Activated CD8-positive, alpha-beta memory T cell treated with anti-CD3 and anti-CD28 coated beads for 36 hours (primary cell): ENCODE measurements around the gene IGF2. TPM values are rescaled to one million over a fixed set of nuclear protein-coding genes. Genes with fewer than 3 reads are reported as not detected.
"Not testable (repeated sequence)": the region's sequence is repeated elsewhere in the genome, so short reads cannot be mapped to it uniquely, and the experiment has no call there.

ENCODE experiments used
- CTCF ChIA-PET: fragments of 350-600 bp; sonication (Branson Sonifier 250); formaldehyde crosslinking; loops from one replicate; lab custom pipeline; 2021; ENCODE audit warnings: antibody characterized with exemption; lab: Charles Lee
- POLR2A ChIA-PET: fragments of 350-600 bp; sonication (Branson Sonifier 250); formaldehyde crosslinking; loops from one replicate; lab custom pipeline; 2021; ENCODE audit warnings: antibody characterized with exemption; lab: Charles Lee
- total RNA-seq, 2 experiments: library from RNA; stranded (reverse); gene quantifications; one replicate each; pipeline ENCODE4 v1.2.3, GENCODE V29; 2021

The IGF2 gene
- total RNA-seq, 2 experiments from 2014 or later, result 9.5 to 10.7 TPM

DNA sequence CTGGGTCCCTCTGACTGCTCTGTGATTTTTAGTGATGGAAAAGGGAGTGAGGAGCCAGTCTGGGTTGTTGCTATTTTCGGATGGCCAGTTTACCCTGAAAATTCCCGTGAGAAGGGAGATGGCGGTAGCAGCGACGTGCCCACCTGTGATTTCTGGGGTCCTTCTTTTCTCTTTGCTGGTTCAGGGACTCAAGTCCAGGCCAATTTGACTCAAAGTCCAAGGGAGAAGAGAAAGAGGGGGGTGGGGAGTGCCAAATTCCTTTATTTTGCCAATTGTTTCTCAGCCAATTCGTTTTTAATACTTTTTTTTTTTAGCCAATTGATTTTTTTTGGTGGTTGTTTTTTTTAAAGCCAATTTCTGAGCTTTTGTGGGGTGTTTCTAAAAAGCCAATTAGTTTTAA is 6.9 kb downstream of the IGF2 start:
- CTCF ChIA-PET, result interaction anchor here (0.6 to 8.8 kb wide), 2 partner anchors 18 to 24 kb away, joined by 3 to 46 read pairs; no protein-coding TSS in a partner anchor
- POLR2A ChIA-PET, result no interaction called here

DNA sequence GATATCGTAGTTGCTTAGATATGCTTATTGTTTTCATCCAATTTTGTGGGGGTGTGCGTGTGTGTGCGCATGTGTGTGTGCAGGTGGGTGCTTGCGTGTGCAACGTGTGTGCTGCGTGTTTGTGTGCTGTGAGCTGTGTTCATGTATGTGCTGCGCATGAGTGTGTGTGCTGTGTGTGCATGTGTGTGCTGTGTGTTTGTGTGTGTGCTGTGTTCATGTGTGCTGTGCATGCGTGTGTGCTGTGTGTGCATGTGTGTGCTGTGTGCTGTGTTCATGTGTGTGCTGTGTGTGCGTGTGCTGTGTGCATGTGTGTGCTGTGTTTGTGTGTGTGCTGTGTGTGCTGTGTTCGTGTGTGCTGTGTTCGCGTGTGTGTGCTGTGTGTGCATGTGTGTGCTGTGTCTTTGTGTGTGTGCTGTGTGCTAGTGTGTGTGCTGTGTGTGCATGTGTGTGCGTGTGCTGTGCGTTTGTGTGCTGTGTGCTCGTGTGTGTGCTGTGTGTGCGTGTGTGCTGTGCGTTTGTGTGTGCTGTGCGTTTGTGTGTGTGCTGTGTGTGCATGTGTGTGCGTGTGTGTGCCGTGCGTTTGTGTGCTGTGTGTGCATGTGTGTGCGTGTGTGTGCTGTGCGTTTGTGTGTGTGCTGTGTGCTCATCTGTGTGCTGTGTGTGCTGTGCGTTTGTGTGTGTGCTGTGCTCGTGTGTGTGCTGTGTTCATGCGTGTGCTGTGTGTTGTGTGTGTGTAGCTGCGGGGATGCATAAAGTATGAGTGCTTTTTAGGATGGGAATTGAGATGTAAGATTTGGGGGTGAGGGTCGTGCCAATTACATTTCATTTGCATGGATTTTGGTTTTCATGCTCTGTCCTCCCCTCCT is 7.6 kb downstream of the IGF2 start:
- ChIA-PET CTCF (interaction anchor here (0.6 kb wide), 1 partner anchor 23 kb away, joined by 3 read pairs; no protein-coding TSS in a partner anchor), POLR2A (no interaction called here)

DNA sequence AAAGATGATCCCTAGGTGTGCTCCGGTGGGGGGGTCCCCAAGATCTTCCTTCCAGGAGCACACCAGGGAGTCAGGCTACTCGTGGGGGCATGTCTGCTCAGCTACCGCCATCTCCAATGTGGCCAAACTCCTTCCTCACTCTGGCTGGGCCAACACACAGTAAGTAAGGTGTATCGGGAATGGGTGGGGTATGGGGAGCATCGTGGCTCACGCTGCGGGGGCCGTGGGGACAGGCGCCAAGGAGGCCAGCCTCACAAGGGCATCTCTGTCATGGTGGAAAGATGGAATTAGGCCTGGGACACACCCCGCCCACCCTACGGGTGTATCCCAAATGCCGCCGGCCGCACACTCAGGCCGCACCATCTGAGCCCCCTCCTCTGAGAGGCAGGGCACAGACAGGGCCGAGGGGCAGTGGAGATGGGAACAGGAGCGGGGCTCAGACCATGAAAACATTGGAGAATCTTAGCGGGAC is 8.3 kb downstream of the IGF2 start:
- ChIA-PET POLR2A (no interaction called here), CTCF (interaction anchor here (0.6 kb wide), 1 partner anchor 190 kb away, joined by 3 read pairs; no protein-coding TSS in a partner anchor)

DNA sequence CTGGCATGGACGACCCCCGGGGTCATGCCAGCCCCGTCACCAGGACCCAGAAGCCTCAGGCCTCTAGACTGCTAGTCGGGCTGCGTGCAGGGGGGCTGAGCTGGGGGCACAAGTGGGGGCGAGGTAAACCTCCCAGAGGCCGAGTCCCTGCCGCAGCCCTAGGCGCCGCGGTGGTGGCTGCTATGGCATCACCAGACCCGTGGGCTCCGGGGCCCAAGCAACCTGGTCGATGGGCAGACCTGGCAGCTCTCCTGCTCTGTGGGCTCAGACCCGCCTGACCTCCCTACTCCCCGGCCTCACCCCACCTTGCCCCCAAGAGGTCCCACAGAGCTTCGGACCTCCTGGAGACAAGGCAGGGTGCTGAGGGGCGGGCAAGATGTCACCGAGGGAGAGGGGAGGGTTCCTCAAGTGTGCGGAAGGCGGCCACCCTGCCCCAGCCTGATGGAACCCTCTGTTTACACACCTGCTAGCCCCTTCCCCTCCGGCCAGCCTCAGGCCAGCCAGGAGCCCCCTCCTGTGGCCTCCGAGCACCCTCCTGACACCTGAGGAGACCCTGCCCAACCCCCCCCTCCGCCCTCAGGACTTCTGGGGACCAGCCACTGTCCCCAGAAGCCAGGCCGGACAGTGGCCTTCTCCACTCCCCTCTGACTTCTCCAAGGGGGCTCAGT is 9.4 kb downstream of the IGF2 start:
- POLR2A ChIA-PET, result no interaction called here
- CTCF ChIA-PET, result interaction anchor here (0.6 kb wide), 1 partner anchor 436 kb away, joined by 4 read pairs; no protein-coding TSS in a partner anchor

DNA sequence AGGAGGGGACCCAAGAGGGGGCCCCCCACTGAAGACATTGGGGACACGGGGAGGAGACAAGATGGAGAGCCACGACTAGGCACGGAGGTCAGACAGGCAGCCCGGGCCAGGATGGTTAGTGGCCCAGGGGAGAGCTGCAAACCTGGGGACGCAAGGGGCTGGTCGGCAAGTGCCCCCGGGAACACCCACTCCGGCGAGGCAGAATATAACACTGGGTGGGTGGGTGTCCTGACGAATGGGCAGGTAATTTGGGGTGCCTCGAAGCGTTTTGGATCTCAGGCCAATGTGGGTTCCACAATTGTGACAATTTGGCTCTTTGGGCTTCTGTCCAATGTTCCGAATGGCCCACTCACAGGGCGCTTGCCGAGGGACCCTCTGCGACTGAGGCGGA is 9.9 kb downstream of the IGF2 start:
- ChIA-PET POLR2A (no interaction called here), CTCF (no interaction called here)

DNA sequence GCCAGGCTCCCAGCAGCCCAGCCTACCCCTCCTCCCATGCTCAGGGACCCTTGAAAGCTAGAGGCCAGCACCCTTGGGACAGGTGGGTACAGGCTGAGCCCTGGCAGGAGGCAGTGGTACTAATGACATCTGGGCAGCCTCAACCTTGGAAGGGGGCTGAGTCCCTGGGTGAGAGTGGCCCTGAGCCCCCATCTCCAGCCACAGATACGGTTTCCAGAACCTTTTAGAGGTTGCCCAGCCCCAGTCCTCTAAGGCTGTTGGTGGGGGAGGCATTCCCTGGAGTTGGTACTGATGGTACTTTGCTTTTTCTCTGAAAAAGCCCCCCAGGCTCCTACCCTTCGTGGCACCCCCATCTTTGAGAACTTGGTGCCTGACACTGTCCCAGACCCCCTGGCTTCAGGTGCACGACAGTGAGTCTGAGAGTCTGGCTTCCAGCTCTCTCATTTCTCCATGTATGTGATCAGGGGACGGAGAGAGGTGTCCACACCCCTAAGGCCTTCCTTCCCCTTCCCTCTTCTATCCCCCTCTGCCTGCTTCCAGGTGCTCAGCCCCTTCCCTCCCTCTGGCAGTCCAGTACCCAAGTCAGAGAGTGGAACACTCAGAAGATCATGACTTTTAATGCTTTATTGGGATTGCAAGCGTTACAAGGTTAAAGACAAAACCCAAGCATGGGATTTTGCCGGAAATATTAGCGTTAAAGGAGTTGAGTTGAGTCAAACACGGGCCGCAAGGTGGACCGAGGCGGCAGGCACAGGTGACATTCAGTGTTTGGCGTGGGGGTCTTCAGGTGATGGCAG is 10.5 kb downstream of the IGF2 start:
- POLR2A ChIA-PET, result no interaction called here
- CTCF ChIA-PET, result no interaction called here

DNA sequence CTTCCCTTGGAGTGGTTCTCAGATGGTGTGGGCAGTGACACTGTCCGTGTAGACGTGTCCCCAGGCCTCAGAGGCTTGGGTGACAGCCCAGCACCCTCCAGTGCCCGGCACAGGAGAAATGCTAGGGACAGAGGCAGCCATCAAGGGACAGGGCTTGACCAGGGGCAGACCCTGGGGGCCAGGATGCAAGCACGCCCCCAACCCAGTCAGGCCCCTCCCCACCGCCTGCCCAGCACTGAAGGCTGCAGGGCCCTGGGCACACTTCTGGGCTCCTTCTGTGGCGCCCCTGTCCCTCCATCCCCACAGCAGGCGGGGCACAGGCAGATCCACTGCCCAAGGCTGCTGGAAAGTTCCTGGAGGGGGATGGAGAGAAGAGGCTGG is 11.1 kb downstream of the IGF2 start:
- CTCF ChIA-PET, result no interaction called here
- POLR2A ChIA-PET, result no interaction called here

DNA sequence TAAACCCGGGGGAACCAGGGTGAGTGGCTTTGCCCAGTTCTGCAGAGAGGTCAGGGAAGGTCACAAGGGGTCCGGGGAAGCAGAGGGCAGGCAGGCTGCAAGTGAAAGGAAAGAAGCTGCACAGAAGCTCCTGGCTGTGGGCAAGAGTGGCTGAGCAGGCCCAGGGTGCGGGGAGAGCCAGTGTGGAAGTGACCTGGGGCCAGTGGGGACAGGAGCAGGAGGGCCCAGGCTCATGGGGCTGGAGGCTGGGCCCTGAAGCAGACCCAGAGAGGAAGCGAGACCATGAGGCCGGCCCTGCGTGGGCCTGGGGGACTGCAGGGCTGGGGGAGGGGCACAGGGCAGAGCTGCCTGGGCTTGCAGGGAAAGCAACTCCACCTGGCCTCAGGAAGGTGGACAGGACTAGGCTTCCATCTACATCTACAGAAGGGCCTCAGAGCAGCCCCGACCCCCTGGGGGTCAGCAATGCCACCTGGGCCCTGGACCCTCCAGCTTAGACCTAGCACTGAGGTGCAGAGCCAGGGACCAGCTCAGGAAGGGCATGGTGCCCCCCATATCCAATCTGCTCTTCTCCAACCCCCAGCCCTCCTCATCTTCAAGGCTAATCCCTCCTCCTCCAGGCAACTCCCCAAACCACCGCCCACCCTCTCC is 11.6 kb downstream of the IGF2 start:
- ChIA-PET POLR2A (no interaction called here), CTCF (no interaction called here)

DNA sequence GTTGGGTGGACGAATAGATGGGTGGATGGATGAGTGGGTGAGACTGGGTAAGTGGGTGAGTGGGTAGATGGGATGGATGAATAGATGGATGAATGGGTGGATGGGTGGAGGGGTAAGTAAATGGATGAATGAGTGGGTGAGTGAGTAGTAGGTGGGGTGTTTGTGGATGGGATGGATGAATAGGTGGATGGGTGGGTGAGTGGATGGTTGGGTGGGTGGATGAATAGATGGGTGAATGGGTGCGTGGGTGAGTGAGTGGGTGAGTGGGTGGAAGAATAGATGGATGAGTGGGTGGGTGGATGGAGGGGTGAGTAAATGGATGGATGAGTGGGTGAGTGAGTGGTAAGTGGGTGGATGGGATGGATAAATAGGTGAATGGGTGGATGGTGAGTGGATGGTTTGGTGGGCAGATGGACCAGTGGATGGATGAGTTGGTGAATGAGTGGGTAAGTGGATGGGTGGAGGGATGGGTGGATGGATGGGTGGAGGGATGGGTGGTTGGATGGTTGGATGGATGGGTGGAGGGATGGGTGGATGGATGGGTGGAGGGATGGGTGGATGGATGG is 12.6 kb downstream of the IGF2 start:
- ChIA-PET CTCF (no interaction called here), POLR2A (no interaction called here)

DNA sequence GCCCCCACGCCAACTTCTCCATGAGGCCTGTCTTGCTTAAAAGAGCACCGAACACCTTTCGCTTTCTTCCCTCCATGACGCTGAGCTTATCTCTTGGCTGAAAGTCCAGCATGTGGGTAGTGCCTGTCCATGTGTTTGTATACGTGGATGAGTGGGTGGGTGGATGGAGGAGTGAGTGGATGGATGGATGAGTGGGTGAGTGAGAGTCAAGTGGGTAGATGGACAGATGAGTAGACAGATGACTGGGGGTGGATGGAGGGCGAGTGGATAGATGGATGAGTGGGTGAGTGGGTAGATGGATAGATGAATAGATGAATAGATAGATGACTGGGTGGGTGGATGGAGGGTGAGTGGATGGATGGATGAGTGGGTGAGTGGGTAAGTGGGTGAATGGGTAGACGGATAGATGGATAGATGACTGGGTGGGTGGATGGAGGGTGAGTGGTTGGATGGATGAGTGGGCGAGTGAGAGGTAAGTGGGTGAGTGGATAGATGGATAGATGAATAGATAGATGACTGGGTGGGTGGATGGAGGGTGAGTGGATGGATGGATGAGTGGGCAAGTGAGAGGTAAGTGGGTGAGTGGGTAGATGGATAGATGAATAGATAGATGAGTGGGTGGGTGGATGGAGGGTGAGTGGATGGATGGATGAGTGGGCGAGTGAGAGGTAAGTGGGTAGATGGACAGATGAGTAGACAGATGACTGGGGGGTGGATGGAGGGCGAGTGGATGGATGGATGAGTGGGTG is 14.3 kb downstream of the IGF2 start:
- POLR2A ChIA-PET, result not testable (repeated sequence)
- CTCF ChIA-PET, result interaction anchor here (1.3 kb wide), 1 partner anchor 25 kb away, joined by 3 read pairs; no protein-coding TSS in a partner anchor

DNA sequence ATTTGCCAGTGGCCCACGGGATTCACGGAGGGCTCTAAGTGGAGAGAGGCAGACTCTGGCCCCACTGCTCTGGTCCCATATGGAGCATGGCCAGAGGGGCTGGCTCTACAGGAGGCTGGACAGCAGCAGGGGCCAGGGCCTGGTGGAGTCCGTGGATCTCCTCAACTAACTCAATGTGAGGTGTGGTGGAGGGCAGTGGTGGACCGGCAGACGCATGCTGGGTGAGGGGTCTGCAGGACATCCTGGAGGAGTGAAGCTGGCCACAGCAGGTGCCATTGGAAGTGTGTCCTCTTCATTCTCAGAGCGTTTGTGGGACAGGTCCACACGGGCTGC is 15.6 kb downstream of the IGF2 start:
- CTCF ChIA-PET, result interaction anchor here (0.6 to 1.3 kb wide), 2 partner anchors 27 to 42 kb away, joined by 3 to 7 read pairs; no protein-coding TSS in a partner anchor
- POLR2A ChIA-PET, result no interaction called here

DNA sequence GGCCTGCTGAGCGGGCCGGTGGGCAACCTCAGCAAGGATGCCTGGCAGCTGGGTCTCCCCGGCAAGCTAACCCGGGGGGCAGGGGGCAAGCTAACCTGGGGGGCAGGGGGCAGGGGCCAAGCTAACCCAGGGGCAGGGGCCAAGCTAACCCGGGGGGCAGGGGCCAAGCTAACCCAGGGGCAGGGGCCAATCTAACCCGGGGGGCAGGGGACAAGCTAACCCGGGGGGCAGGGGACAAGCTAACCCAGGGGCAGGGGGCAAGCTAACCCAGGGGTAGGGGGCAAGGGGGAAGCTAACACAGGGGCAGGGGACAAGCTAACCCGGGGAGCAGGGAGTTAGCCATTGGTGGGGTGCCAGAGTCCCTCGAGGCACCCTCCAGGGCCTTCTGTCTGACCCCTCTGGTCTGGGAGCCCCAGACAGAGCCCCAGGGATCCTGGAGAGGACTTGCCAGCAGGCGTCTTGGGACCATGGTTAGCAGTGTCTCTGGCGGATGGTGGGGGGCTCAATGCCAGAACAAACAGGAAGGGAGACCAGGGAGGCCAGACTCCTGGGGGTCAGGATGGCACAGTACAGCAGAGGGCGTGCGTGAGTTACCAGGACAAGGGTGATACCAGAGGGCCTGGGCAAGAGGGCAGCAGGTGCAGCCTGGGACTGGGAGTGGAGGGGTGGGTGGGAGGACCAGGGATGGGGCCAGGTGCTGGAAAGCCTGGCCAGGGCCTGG is 16.1 kb downstream of the IGF2 start:
- ChIA-PET CTCF (interaction anchor here (1.3 kb wide), 1 partner anchor 28 kb away, joined by 7 read pairs; no protein-coding TSS in a partner anchor), POLR2A (no interaction called here)

DNA sequence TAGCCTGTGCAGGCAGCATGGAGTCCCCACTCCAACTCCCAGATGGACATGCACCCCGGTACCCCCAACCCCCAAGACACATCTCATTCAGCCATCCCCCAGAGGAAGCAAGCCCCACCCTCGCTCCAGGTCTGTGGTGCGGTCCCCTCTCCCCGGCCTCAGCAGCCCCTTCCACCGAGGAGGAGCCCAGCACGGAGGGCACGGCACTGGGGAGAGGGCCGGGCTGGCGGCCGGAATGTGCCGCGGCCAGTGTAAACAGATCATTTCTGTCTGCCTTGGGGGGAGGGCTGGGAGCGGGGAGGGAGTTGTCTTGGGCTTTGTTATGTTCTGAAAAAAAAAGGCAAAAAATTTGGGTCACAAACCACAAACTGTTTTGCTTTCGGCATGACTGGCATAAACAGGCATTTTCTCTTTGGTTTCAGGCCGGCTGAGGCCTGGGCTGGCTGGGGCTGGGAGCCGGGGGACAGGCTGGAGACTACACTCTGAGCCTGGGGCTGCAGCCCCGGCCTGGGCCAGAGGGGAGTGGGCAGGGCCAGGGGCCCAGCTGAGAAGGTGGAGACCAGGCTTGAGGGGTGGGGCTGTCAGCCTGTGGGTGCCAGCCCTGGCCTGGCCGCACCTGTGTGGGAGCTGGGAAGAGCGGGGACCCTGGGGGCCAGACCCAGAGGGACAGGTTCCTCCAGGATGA is 16.8 kb downstream of the IGF2 start:
- CTCF ChIA-PET, result interaction anchor here (1.3 kb wide), 1 partner anchor 29 kb away, joined by 7 read pairs; no protein-coding TSS in a partner anchor
- POLR2A ChIA-PET, result no interaction called here

DNA sequence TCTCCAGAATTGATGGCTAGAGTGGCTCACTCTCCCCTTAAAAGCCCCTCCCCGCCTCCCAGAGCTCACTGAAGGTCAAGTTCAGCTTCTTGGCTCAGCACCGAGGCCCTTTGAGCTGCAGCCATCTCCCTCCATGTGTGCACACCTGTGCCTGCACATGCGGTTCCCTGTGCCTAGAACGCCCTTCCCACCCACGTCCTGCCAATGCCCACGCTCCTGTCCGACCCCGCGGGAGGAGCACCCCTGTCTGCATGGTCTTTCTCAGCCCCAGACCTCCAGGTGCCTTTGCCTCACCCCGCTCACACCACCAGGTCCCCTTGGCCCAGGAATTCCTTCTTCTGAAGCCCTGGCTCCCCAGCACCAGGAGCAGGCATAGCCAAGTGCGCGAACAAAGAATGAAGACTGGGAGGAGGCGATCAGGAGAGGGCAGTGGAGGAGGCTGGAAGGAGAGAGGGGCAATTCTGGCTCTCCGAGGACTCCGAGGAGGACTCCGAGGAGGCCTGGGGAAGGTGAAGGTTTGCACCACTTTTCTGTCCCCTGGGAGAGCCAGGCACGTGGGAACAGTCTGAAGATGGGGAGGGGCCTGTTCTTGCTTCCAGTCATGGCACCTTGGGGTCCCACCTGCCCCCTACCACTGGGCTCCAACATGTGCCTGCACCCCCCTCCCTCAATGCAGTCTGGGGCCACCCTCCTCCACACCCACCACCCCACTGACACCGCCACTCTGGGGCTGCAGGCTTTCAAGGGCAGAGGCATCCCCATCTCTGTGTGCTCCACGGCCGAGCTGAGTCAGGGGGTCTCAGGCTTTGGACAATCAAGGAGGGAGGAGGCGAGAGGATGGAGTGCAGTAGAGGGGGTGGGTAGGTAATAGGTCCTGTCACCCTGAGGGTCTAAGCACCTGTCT is 17.7 kb downstream of the IGF2 start:
- ChIA-PET POLR2A (no interaction called here), CTCF (no interaction called here)

DNA sequence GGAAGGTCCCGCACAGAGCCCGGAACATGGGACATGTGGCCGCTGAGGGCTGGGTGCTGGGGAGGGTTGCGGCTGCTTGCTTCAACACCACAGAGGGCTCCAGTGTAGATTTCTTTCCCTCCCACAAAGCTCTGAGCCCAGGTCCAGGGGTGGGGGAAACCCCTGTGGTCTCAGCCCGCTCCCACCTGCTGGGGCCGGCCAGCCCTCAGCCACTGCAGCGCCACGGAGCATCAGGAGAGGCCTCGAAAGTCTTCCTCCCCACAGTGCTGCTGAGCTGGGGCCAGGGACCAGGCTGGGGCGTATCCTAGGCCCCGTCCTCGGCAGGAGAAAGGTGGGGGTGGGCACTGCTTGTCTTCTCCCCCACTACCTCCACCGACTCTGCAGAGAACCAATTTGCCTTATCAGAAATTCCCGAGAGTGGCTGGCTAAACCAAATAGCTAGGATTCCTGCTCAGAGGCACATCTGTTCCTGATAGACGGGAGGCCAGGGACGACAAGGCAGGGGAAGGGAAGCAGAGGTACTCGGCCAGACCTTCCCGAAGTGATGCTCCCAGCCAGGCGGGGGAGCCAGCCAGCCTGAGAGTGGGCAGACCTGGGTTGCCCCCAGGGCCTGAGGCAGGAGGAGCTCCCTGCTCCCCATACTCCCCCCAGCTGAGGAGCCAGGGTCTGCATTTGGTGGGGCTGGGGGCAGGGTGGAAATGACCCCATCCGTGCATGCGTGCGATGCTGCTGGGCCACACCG is 18.7 kb downstream of the IGF2 start:
- POLR2A ChIA-PET, result no interaction called here
- CTCF ChIA-PET, result no interaction called here
